ENCODE measurements around the gene UCK2.

DNA sequence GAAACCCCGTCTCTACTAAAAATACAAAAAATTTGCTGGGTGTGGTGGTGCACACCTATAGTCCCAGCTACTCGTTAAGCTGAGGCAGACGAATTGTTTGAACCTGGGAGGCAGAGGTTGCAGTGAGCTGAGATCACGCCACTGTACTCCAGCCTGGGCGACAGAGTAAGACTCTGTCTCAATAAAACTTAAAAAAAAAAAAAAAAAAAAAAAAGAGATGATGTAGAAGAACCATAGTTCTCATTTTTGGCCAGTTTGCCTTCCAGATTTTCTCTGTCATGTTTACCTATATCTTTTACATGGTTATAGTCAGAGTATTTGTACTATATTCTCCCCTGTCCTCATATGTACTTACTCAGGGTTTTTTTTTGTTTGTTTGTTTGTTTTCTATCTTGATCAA lies 53.6 kb downstream of the UCK2 start:
- TF ChIP-seq, protein P1, sequence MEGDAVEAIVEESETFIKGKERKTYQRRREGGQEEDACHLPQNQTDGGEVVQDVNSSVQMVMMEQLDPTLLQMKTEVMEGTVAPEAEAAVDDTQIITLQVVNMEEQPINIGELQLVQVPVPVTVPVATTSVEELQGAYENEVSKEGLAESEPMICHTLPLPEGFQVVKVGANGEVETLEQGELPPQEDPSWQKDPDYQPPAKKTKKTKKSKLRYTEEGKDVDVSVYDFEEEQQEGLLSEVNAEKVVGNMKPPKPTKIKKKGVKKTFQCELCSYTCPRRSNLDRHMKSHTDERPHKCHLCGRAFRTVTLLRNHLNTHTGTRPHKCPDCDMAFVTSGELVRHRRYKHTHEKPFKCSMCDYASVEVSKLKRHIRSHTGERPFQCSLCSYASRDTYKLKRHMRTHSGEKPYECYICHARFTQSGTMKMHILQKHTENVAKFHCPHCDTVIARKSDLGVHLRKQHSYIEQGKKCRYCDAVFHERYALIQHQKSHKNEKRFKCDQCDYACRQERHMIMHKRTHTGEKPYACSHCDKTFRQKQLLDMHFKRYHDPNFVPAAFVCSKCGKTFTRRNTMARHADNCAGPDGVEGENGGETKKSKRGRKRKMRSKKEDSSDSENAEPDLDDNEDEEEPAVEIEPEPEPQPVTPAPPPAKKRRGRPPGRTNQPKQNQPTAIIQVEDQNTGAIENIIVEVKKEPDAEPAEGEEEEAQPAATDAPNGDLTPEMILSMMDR (IDR thresholded peaks at IDR 0.05), result no peak
- no peak for TF ChIP-seq POLR2A (IDR thresholded peaks at IDR 0.05)

All from sigmoid colon (tissue), 3 donors.